Esophagus (tissue), 2 donors: ENCODE results near the gene TTC13. TPM values are rescaled to one million over a fixed set of nuclear protein-coding genes. Genes with fewer than 3 reads are reported as not detected.

Experiments
- polyA plus RNA-seq, 2 donors: library from polyadenylated mRNA; stranded (reverse); fragments of 200-250 nt; gene quantifications; one replicate each; pipeline ENCODE4 v1.2.3, GENCODE V29; 2013
- donor health status: healthy with polysubstance abuse.
- donor health status: Bipolar disorder and iron deficiency.

Gene TTC13
- polyA plus RNA-seq, 2 donors = 5.0 to 7.6 TPM

Other genes starting within 250 kb of the TTC13 start
- under 1 TPM in 1 of 2 donors, not detected in 1; 0.06 TPM for gene CAPN9, start 231.5 kb downstream of the TTC13 start, polyA plus RNA-seq
- 1 to 10 TPM; 7.8 to 10.0 TPM for gene C1orf198, start 110.3 kb downstream of the TTC13 start, polyA plus RNA-seq
- gene ARV1, start 233 bp upstream of the TTC13 start, polyA plus RNA-seq = 10 to 100 TPM; 21.0 to 38.3 TPM
- gene FAM89A, start 61.4 kb upstream of the TTC13 start, polyA plus RNA-seq = 1 to 10 TPM; 6.1 to 6.7 TPM
- under 1 TPM in 1 of 2 donors, not detected in 1; under 0.01 TPM for gene TRIM67, start 183.2 kb upstream of the TTC13 start, polyA plus RNA-seq